HepG2 (cell line): Measurements from ENCODE around the gene SLC1A4. TPM values are rescaled to one million over a fixed set of nuclear protein-coding genes. Genes with fewer than 3 reads are reported as not detected.

Experiments used
- HDAC2 ChIP-seq: sonication (generic); formaldehyde crosslinking; IDR thresholded peaks from 2 replicates; pipeline ENCODE4 v1.4.0; 2020; ENCODE audit warnings: missing genetic modification reagents
- KLF13 ChIP-seq: sonication (generic); formaldehyde crosslinking; IDR thresholded peaks from 2 replicates; pipeline ENCODE4 v1.4.0; 2020; ENCODE audit warnings: mild to moderate bottlenecking, missing genetic modification reagents
- MLLT10 ChIP-seq: sonication (generic); formaldehyde crosslinking; IDR thresholded peaks from 2 replicates; pipeline ENCODE4 v1.4.0; 2020; ENCODE audit warnings: missing genetic modification reagents
- NFYC ChIP-seq: IDR thresholded peaks from 2 replicates; pipeline ENCODE4 v1.6.1; 2016; ENCODE audit warnings: missing genetic modification reagents, missing compliant biosample characterization
- SIN3A ChIP-seq: IDR thresholded peaks from 2 replicates; pipeline ENCODE4 v1.6.1; 2011; ENCODE audit warnings: low read depth, mild to moderate bottlenecking, control low read depth, low read length, borderline replicate concordance
- SIX1 ChIP-seq: sonication (generic); formaldehyde crosslinking; IDR thresholded peaks from 2 replicates; pipeline ENCODE4 v1.4.0; 2020; ENCODE audit warnings: missing genetic modification reagents, borderline replicate concordance
- SP1 ChIP-seq, 2 experiments: fragments of 450-650 bp in 1 of 2; sonication (generic) in 1 of 2; formaldehyde crosslinking in 1 of 2; IDR thresholded peaks; 2 replicates each; pipeline versions ENCODE4 v1.4.0 to v1.6.1; 2016 to 2020; ENCODE audit warnings: missing genetic modification reagents in 1 of 2
- YEATS4 ChIP-seq: sonication (generic); formaldehyde crosslinking; IDR thresholded peaks from 2 replicates; pipeline ENCODE4 v1.4.0; 2020; ENCODE audit warnings: missing genetic modification reagents, borderline replicate concordance
- ZBTB20 ChIP-seq: sonication (generic); formaldehyde crosslinking; IDR thresholded peaks from 2 replicates; pipeline ENCODE4 v1.8.1; 2023; ENCODE audit warnings: missing genetic modification reagents, low read depth, mild to moderate bottlenecking, borderline replicate concordance
- ZMAT3 ChIP-seq: sonication (generic); formaldehyde crosslinking; conservative IDR thresholded peaks from 2 replicates; pipeline ENCODE4 v1.7.0; 2021; ENCODE audit warnings: missing genetic modification reagents
- ZNF232 ChIP-seq: sonication (generic); formaldehyde crosslinking; IDR thresholded peaks from 2 replicates; pipeline ENCODE4 v1.4.0; 2020; ENCODE audit warnings: missing genetic modification reagents, borderline replicate concordance
- ZNF253 ChIP-seq: sonication (generic); formaldehyde crosslinking; IDR thresholded peaks from 2 replicates; pipeline ENCODE4 v1.8.0; 2022; ENCODE audit warnings: mild to moderate bottlenecking, missing genetic modification reagents, borderline replicate concordance
- ZNF572 ChIP-seq: sonication (generic); formaldehyde crosslinking; IDR thresholded peaks from 2 replicates; pipeline ENCODE4 v1.5.1; 2020; ENCODE audit warnings: mild to moderate bottlenecking, missing genetic modification reagents
- ZZZ3 ChIP-seq: sonication (generic); formaldehyde crosslinking; IDR thresholded peaks from 2 replicates; pipeline ENCODE4 v1.4.0; 2020; ENCODE audit warnings: missing genetic modification reagents, mild to moderate bottlenecking, borderline replicate concordance
- polyA plus RNA-seq, 8 experiments: library from polyadenylated mRNA; depleted of rRNA in 3 of 8; stranded (reverse) in 7 of 8; unstranded in 1 of 8; fragments of >200 nt; fragmentation: Illumina TruSeq in 4 of 8; extraction: Trizol in 4 of 8; gene quantifications; 2 replicates each; pipeline versions ENCODE4 v1.2.1 to v1.2.3, GENCODE V29; 2011 to 2016; ENCODE audit warnings: low read depth in 4 of 8, missing spikeins in 1 of 8, mixed read lengths in 1 of 8; ENCODE audit not compliant: insufficient read depth in 1 of 8
- total RNA-seq, 5 experiments: library from RNA; depleted of rRNA; stranded (reverse); fragments of >200 nt; fragmentation: Illumina TruSeq; extraction: Trizol; gene quantifications; 2 replicates each; pipeline ENCODE4 v1.2.3, GENCODE V29; 2016; ENCODE audit warnings: low read depth in 1 of 5
- TF ChIP-seq, protein P1 (sequence below): sonication (generic); formaldehyde crosslinking; IDR thresholded peaks from 2 replicates; pipeline ENCODE4 v1.8.0; 2022; ENCODE audit warnings: missing genetic modification reagents, mild to moderate bottlenecking, inconsistent platforms, borderline replicate concordance
- TF ChIP-seq, protein P2 (sequence below): sonication (generic); formaldehyde crosslinking; IDR thresholded peaks from 2 replicates; pipeline ENCODE4 v1.8.0; 2022; ENCODE audit warnings: mild to moderate bottlenecking, missing genetic modification reagents, borderline replicate concordance
- TF ChIP-seq, protein P3 (sequence below): sonication (generic); formaldehyde crosslinking; IDR thresholded peaks from 2 replicates; pipeline ENCODE4 v1.4.0; 2020; ENCODE audit warnings: missing genetic modification reagents

Gene SLC1A4
- total and polyA plus RNA-seq, 2 of the 13 experiments (the other 11 are each of a cell fraction or from before 2014, with no cell fraction given): 21.0 to 39.6 TPM

DNA sequence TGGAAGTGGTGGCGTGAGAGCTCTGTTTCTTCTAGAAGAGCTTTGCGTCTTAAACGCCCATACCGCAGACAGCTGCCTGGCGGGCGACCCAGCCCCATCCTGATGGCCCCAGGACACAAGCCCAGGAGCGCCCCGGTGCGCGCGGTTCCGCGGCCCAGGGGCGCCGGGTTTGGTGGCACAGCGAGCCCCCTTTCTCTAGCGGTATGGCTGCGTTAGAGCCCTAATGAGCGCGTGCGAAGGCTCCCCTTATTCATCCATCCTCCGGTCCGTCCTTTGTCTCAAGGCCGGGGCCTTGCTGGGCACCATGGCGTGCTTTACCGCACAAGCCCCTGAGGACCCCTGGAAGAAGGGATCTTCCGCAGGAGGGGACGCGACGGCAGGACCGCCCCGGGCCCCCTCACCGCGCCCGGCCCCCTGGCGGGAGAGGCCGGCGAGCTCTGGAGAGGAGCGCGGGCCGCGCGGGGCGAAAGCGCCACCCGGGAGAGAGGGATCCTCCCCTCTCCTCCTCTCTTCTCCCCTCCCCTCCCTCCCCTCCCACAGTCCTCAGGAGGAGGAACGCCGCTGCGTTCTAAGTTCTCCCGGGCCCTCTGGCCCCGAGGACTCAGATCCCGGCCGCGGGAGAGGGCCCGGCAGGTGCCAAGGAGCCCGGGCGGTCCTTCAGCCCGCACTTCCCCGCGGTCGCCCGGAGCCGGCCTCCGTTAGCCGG, 626 bp upstream of the SLC1A4 start (continued):
- TF ChIP-seq SIX1 (CRISPR knock-in tag): no peak
- 0 out of 2 replicates have a peak, but pooled peaks have one; percentile 89 for TF ChIP-seq ZNF572 (CRISPR knock-in tag)
- TF ChIP-seq ZNF253 (CRISPR knock-in tag): no peak
- peak; percentile 65 for TF ChIP-seq ZBTB20 (CRISPR knock-in tag)
- TF ChIP-seq, protein P1, sequence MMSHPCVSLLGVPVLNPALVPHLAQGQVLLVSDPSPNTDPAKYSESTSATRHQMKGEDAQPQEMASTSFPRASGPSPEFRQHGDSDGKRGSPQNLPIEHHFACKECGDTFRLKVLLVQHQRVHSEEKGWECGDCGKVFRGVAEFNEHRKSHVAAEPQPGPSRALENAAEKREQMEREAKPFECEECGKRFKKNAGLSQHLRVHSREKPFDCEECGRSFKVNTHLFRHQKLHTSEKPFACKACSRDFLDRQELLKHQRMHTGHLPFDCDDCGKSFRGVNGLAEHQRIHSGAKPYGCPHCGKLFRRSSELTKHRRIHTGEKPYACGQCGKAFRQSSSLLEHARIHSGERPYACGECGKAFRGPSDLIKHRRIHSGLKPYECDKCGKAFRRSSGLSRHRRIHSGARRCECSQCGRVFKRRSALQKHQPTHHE (CRISPR knock-in tag): no peak
- peak; percentile 51; the same call in 1 of the 2 replicates for TF ChIP-seq HDAC2 (CRISPR knock-in tag)
- peak; percentile 92; the same call in 1 of the 2 replicates for TF ChIP-seq KLF13 (CRISPR knock-in tag)
- TF ChIP-seq ZNF232 (CRISPR knock-in tag): no peak
- peak; percentile 44 for TF ChIP-seq NFYC (CRISPR knock-in tag)
- no peak for TF ChIP-seq MLLT10 (CRISPR knock-in tag)
- TF ChIP-seq ZMAT3 (CRISPR knock-in tag): no peak; the same call in 1 of the 2 replicates
- TF ChIP-seq, protein P2, sequence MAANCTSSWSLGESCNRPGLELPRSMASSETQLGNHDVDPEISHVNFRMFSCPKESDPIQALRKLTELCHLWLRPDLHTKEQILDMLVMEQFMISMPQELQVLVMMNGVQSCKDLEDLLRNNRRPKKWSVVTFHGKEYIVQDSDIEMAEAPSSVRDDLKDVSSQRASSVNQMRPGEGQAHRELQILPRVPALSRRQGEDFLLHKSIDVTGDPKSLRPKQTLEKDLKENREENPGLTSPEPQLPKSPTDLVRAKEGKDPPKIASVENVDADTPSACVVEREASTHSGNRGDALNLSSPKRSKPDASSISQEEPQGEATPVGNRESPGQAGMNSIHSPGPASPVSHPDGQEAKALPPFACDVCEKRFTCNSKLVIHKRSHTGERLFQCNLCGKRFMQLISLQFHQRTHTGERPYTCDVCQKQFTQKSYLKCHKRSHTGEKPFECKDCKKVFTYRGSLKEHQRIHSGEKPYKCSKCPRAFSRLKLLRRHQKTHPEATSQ (CRISPR knock-in tag): peak; percentile 68; the same call in 1 of the 2 replicates
- TF ChIP-seq ZZZ3 (CRISPR knock-in tag): 0 out of 2 replicates have a peak, but pooled peaks have one; percentile 31
- TF ChIP-seq, protein P3, sequence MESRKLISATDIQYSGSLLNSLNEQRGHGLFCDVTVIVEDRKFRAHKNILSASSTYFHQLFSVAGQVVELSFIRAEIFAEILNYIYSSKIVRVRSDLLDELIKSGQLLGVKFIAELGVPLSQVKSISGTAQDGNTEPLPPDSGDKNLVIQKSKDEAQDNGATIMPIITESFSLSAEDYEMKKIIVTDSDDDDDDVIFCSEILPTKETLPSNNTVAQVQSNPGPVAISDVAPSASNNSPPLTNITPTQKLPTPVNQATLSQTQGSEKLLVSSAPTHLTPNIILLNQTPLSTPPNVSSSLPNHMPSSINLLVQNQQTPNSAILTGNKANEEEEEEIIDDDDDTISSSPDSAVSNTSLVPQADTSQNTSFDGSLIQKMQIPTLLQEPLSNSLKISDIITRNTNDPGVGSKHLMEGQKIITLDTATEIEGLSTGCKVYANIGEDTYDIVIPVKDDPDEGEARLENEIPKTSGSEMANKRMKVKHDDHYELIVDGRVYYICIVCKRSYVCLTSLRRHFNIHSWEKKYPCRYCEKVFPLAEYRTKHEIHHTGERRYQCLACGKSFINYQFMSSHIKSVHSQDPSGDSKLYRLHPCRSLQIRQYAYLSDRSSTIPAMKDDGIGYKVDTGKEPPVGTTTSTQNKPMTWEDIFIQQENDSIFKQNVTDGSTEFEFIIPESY (CRISPR knock-in tag): no peak
- TF ChIP-seq YEATS4 (CRISPR knock-in tag): peak; percentile 53; the same call in 1 of the 2 replicates
- TF ChIP-seq SIN3A: 0 out of 2 replicates have a peak, but pooled peaks have one; percentile 54
- TF ChIP-seq SP1 (IDR thresholded peaks at IDR 0.05): no peak
- peak; percentile 26; the same call in 1 of the 2 replicates for TF ChIP-seq SP1 (CRISPR knock-in tag; IDR thresholded peaks at IDR 0.05)
